ENCODE results near the gene GNRHR. TPM values are rescaled to one million over a fixed set of nuclear protein-coding genes. Genes with fewer than 3 reads are reported as not detected.
"Not testable (repeated sequence)": the region's sequence is repeated elsewhere in the genome, so short reads cannot be mapped to it uniquely, and the experiment has no call there.

The GNRHR gene
- total RNA-seq, 1 donor from 2014 or later = not detected

- Histone ChIP-seq H3K4me3 (no peak overlapping the region), H3K4me1 (no peaks in the 10 kb centered on the region), H3K27me3 (ENCODE audit: low read depth) (no peaks in the 10 kb centered on the region), H3K36me3 (no peaks in the 10 kb centered on the region), H3K27ac (replicated peaks) (no peak overlapping the region), H3K9me3 (replicated peaks) (no peaks in the 10 kb centered on the region)
- intact Hi-C loops (cut with micrococcal nuclease) = no loop called here
- DNase-seq = no peak
- TF ChIP-seq CTCF (IDR thresholded peaks at IDR 0.05; ENCODE audit: borderline replicate concordance) = no peak
Observed at GRCh38 chr4:67776746-67777145, 22.6 kb upstream of the GNRHR start.

- no peak overlapping the region for H3K4me3 ChIP-seq
- intact Hi-C loops (cut with micrococcal nuclease) = no loop called here
- no peak for TF ChIP-seq CTCF (IDR thresholded peaks at IDR 0.05; ENCODE audit: borderline replicate concordance)
Observed at GRCh38 chr4:67770422-67770821, 16.2 kb upstream of the GNRHR start.

GRCh38 chr4:67765928-67766327 lies 11.7 kb upstream of the GNRHR start:
- Histone ChIP-seq H3K27ac (replicated peaks) (no peak overlapping the region), H3K36me3 (no peaks in the 10 kb centered on the region), H3K4me1 (no peaks in the 10 kb centered on the region), H3K27me3 (ENCODE audit: low read depth) (no peaks in the 10 kb centered on the region), H3K4me3 (no peak overlapping the region), H3K9me3 (replicated peaks) (no peaks in the 10 kb centered on the region)
- no peak for TF ChIP-seq CTCF (IDR thresholded peaks at IDR 0.05; ENCODE audit: borderline replicate concordance)
- intact Hi-C loops (cut with micrococcal nuclease) = no loop called here
- no peak for DNase-seq

More at GRCh38 chr4:67770422-67770821, 16.2 kb upstream of the GNRHR start:
- no peak for DNase-seq
- H3K4me1 ChIP-seq = no peaks in the 10 kb centered on the region
- no peaks in the 10 kb centered on the region for H3K9me3 ChIP-seq (replicated peaks)
- H3K27ac ChIP-seq (replicated peaks) = no peak overlapping the region
- H3K27me3 ChIP-seq (ENCODE audit: low read depth) = no peaks in the 10 kb centered on the region
- H3K36me3 ChIP-seq = no peaks in the 10 kb centered on the region

GRCh38 chr4:67765401-67765800 lies 11.2 kb upstream of the GNRHR start:
- H3K27me3 ChIP-seq (ENCODE audit: low read depth) = no peaks in the 10 kb centered on the region
- no peak overlapping the region for H3K27ac ChIP-seq (replicated peaks)
- TF ChIP-seq CTCF (IDR thresholded peaks at IDR 0.05; ENCODE audit: borderline replicate concordance) = no peak
- H3K9me3 ChIP-seq (replicated peaks) = no peaks in the 10 kb centered on the region
- no peaks in the 10 kb centered on the region for H3K4me1 ChIP-seq
- no peak overlapping the region for H3K4me3 ChIP-seq
- no peak for DNase-seq
- intact Hi-C loops (cut with micrococcal nuclease) = no loop called here
- no peaks in the 10 kb centered on the region for H3K36me3 ChIP-seq

GRCh38 chr4:67764183-67764582 lies 10.0 kb upstream of the GNRHR start:
- no peaks in the 10 kb centered on the region for H3K4me1 ChIP-seq
- H3K4me3 ChIP-seq = no peak overlapping the region
- H3K9me3 ChIP-seq (replicated peaks) = no peaks in the 10 kb centered on the region
- H3K27ac ChIP-seq (replicated peaks) = no peak overlapping the region
- no peak for DNase-seq
- no peaks in the 10 kb centered on the region for H3K27me3 ChIP-seq (ENCODE audit: low read depth)
- H3K36me3 ChIP-seq = no peaks in the 10 kb centered on the region
- TF ChIP-seq CTCF (IDR thresholded peaks at IDR 0.05; ENCODE audit: borderline replicate concordance) = no peak
- intact Hi-C loops (cut with micrococcal nuclease) = no loop called here

GRCh38 chr4:67762086-67762485 lies 7.9 kb upstream of the GNRHR start:
- Histone ChIP-seq H3K4me1 (no peaks in the 10 kb centered on the region), H3K27me3 (ENCODE audit: low read depth) (no peaks in the 10 kb centered on the region), H3K4me3 (no peak overlapping the region), H3K36me3 (no peaks in the 10 kb centered on the region), H3K9me3 (replicated peaks) (no peaks in the 10 kb centered on the region), H3K27ac (replicated peaks) (no peak overlapping the region)
- TF ChIP-seq CTCF (IDR thresholded peaks at IDR 0.05; ENCODE audit: borderline replicate concordance) = no peak
- intact Hi-C loops (cut with micrococcal nuclease) = no loop called here
- no peak for DNase-seq

GRCh38 chr4:67756991-67757390 lies 2.8 kb upstream of the GNRHR start:
- intact Hi-C loops (cut with micrococcal nuclease); H3K27me3 ChIP-seq (ENCODE audit: low read depth); DNase-seq; H3K36me3 ChIP-seq; H3K27ac ChIP-seq (replicated peaks); H3K4me3 ChIP-seq; H3K9me3 ChIP-seq (replicated peaks); H3K4me1 ChIP-seq: not testable (repeated sequence)

Measured in left ventricle myocardium inferior (tissue), 1 donor.